ENCODE results near the gene SLC37A1.

DNA sequence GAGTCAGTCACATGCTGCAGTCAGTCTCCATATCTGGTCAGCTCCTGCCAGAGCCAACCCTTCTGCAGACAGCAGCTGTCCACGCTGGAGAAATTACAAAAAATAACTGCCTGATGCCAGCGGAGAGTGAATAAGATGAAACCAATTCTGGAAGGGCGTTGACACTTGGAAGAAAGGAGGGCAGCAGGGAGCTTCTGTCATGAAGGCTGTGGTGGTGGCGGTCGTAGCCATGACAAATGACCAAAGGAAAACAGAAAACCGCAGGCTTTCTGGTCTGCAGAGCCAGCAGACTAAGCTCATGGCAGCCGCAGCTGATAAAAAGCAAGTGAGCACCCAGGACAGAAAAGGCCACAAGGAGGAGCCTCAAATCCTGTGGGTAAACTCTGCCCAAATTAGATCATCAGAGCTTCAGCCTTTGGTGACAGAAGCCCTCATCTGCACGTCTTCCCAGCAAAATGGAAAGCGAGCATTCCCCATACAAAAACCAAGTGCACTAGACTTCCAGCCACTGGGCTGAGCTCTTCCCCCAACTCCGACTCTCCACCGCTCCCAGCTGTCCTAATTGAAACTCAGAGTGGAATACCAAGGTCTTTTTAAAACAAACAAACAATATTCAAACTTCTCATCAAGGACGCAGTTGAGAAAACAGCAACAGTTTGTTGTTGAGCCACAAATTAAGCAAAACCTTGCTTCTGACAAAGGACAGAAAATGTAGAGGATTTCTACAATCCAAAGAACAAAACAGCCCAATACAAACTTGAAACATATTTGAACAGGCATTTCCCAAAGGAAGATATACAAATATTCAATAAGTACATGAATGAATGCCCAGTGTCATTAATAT is 46.3 kb upstream of the SLC37A1 start:
- TF ChIP-seq CTCF (conservative IDR thresholded peaks at IDR 0.05; ENCODE audit: low read length) (peak; percentile 66), EZH2phosphoT487 (IDR thresholded peaks at IDR 0.05; ENCODE audit: borderline replicate concordance) (no peak)

All from Loucy (cell line).